ENCODE results near the gene RABGGTA.
A peak's percentile ranks its signal among the peaks of the same experiment; 100 is the strongest.

RABGGTA gene, protein sequence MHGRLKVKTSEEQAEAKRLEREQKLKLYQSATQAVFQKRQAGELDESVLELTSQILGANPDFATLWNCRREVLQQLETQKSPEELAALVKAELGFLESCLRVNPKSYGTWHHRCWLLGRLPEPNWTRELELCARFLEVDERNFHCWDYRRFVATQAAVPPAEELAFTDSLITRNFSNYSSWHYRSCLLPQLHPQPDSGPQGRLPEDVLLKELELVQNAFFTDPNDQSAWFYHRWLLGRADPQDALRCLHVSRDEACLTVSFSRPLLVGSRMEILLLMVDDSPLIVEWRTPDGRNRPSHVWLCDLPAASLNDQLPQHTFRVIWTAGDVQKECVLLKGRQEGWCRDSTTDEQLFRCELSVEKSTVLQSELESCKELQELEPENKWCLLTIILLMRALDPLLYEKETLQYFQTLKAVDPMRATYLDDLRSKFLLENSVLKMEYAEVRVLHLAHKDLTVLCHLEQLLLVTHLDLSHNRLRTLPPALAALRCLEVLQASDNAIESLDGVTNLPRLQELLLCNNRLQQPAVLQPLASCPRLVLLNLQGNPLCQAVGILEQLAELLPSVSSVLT

DNA sequence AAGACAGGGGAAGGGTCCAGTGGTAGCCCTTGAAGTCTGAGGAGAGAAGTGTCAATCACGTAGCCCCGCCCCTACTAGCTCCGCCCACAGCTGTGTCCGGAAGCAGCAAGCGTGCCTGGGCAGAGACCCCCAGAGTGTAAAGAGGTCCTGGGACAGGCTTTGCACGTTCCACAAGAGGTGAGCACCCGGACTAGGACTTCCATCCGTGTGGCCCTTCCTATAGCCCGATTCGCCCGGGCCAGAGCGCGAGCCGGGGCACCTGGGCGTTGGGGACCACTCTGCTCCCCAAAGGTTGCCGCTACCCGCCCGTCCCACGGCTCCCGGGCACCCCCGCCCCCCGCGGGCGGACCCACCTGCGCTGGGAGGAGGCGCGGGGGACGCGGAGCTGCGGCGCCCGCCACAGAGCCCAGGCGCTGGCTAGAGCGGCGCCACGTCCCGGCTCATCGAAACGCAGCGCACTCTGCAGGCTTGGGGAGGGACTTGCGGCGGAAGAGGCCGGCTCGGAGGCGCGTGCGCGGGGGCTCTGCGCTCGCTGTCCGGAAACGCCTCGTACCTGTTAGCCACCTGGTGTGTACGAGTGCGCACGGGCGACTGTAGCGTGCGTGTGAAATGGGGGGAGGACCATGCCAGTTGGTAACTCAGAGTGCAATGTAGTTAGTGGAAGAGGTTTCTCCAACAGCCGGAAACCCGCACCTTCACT is at the start of gene RABGGTA:
Gene RABGGTA, minus strand, starts transcription at position 464 of the 700 bp plus-strand sequence. CDS start 482 bp downstream, outside the sequence.
- DNase-seq = peak; percentile 94 to 98 (median 96)

DNA sequence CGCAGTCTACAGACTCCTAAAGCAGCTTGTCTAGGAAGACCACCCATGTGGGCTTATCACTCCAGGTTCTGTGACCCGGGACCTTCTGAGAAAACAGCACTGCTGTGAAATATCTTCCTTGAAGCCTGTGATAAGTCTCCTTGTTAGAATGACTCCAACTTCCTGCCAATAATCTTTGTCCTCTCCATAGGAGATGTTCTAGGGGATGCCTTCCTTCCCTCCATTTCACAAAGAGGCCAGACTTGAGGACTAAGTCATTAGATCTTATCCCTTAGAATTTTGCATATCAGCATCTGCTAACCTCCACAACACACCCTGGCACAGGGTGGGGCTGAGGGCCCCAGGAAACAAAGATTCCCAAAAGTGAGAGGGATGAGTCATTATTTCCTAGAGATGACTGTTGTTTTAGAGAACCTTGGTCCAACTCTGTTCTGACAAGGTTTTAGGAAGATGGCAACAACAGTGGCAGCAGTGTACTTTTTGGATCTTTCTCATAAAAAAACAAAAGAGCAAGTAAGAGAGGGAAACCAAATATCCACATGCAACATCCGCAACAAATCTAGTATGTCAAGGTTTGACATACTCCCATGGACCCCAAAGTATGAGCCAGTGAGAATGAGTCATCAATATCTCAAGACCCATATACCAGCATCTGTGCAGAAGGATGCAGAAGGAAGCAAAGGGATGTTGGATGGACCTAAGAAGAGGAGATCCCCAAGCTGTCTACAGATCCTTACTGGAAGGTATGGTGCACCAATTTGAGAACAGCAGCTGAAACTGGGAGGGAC is 45.9 kb upstream of the RABGGTA start:
- DNase-seq = no peak

DNA sequence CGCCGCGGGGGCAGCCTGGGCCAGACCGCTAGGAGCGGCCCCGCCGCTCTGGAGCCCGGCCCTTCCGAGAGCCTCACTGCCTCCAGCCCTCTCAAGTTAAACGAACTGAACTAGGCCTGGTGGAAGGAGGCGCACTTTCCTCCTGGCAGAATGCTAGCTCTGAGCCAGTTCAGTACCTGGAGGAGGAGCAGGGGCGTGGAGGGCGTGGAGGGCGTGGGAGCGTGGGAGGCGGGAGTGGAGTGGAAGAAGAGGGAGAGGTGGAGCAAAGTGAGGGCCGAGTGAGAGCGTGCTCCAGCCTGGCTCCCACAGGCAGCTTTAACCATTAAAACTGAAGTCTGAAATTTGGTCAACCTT is 45.2 kb upstream of the RABGGTA start:
- DNase-seq = no peak

DNA sequence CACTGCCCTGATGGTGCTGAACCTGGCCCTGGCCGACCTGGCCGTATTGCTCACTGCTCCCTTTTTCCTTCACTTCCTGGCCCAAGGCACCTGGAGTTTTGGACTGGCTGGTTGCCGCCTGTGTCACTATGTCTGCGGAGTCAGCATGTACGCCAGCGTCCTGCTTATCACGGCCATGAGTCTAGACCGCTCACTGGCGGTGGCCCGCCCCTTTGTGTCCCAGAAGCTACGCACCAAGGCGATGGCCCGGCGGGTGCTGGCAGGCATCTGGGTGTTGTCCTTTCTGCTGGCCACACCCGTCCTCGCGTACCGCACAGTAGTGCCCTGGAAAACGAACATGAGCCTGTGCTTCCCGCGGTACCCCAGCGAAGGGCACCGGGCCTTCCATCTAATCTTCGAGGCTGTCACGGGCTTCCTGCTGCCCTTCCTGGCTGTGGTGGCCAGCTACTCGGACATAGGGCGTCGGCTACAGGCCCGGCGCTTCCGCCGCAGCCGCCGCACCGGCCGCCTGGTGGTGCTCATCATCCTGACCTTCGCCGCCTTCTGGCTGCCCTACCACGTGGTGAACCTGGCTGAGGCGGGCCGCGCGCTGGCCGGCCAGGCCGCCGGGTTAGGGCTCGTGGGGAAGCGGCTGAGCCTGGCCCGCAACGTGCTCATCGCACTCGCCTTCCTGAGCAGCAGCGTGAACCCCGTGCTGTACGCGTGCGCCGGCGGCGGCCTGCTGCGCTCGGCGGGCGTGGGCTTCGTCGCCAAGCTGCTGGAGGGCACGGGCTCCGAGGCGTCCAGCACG is 44.6 kb upstream of the RABGGTA start:
- no peak for DNase-seq

DNA sequence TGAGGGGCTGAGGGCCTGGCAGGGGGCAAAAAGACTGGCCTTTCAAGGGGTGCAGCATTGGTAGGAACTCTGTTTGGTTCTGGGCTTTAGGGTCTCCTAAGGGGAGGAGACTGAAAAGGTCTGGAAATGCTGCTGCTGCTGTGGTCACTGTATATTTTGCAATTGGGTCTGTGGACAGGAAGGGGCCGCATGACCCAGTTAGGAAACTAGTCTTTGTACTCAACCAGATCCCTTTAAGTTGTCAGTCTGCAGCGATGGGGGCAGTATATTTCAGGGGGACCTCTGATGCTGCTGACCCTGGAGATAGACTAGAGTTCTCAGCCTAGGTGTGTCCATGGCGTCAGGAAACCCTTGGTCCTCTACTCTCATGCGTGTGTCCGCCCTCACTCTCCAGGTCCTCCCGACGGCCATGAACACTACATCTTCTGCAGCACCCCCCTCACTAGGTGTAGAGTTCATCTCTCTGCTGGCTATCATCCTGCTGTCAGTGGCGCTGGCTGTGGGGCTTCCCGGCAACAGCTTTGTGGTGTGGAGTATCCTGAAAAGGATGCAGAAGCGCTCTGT is 43.9 kb upstream of the RABGGTA start:
- no peak for DNase-seq

DNA sequence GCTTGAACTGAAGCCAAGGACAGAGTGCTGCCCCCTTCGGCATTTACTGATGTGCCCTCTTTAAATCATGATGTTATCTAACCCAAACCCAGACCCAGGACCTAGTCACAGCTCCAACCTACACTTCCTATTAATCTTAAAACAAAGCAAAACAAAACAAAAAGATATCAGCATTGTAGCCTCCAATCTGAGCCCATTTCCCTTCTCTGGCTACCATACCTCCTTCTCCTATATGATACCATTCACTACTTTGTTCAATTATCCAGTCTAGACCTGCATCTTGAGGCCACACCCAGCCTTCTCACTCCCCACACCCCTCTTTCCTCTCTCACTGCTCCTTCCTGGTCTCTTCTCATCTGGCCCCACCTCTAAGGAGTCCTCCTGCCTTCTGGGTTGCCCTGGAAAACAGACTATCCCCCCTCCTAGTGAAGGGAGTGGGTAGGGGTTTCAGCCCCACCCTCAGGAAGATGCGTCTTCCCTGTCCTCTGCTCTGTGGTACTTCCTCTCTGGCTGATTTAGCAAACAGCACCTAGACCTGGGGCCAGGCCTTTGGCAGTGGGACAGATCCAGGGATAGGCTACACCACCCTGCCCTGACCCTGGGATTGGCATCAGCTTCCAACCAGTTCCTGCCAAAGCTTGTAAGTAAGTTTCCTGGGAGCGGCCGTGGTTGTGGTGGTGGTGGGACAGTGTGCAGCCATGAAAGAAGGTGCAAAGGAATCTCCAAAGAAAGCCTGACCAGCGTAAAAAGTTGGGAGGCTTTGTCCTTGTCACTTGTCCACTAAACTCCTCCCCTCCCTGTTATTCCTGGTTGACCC is 43.2 kb upstream of the RABGGTA start:
- no peak for DNase-seq

DNA sequence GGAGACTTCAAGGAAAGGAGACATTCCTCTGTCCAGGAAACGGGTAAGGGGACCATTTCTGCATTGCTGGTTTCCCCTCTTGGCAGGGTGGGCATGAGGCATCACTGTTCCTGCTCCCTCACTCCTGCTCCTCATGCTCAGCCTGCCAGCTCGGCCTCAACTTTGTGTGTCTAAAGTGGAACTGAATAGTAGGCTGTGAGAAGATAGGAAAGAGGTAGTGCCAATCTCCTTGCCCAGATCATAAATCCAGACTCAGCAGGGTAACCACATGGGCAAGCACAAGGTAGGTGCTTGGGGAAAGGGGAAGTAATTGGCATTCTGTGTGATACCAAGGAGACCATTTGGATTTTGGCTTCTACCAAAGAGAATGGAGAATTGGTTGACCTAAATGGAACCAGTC is 42.5 kb upstream of the RABGGTA start:
- no peak for DNase-seq

DNA sequence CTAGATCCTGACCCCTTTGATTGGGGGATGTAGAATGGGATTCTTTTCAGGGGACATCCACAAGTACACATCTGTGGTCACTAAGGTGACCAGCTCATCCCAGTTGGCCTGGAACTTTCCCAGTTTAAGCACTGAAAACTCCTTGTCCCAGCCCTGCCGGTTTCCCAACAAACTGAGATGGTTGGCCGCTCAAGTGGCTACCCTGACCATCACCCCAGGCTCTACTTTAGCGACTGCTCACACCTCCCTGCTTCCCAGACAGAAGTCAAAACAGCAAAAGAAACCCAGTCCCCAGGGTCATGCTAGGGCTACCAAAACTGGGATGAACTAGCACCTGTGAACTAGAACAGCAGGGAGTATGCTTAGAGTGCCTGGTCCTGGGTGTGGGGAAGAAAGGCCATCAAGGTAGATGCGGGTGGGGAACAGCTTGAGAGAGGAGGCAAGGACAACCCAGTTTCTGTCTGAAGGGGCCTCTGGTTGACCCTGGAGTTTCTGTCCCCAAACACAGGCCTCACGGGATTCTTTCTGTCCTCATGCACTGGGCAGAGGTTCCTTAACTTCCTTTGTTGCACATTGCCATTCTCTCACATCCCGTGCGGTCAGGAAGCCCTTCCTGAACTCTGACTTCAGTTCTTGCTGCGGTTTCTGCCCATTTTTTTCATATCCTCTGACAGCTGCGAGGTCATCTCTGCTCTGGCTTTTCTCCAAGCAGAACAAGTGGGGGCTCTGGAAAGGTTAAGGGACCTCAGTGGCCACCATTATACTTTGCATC is 41.5 kb upstream of the RABGGTA start:
- DNase-seq = no peak

DNA sequence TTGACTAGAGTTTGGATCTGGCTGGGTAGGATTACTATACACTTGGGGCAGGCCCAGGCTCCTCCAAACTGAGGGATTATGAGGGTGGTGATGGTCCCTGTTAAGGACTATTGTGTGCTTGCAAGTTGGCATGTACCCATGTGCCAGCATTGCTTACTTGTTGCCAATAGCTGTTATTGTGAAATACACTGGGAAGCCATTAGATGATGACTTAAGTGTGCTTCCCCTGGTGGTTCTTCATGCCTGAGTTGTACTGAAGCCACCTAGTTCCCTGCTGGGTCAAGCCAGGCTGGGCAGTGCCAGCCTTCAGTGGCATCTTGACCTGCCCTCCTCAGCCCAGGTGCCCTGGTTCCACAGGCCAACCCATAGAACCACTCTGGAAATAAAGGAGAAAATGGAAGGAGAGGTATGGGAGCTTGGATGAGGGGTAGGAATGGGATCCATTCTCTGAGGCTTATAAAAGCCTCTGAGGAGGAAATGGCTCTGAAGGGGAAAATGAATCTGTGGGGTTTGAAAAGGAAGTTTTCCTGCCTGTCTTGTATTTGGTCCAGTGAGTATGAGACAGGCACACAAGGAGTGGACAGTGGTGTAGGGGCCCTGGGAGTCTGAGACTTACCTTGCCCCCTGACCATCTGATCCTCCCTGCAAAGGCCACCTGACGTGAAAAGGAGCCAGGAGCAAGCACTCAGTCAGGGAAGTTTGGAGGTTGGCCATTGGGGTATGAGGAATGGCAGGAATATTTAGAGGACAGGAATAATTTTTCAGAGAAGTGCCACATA is 40.6 kb upstream of the RABGGTA start:
- DNase-seq = peak in 1 of 3 experiments; percentile 52

DNA sequence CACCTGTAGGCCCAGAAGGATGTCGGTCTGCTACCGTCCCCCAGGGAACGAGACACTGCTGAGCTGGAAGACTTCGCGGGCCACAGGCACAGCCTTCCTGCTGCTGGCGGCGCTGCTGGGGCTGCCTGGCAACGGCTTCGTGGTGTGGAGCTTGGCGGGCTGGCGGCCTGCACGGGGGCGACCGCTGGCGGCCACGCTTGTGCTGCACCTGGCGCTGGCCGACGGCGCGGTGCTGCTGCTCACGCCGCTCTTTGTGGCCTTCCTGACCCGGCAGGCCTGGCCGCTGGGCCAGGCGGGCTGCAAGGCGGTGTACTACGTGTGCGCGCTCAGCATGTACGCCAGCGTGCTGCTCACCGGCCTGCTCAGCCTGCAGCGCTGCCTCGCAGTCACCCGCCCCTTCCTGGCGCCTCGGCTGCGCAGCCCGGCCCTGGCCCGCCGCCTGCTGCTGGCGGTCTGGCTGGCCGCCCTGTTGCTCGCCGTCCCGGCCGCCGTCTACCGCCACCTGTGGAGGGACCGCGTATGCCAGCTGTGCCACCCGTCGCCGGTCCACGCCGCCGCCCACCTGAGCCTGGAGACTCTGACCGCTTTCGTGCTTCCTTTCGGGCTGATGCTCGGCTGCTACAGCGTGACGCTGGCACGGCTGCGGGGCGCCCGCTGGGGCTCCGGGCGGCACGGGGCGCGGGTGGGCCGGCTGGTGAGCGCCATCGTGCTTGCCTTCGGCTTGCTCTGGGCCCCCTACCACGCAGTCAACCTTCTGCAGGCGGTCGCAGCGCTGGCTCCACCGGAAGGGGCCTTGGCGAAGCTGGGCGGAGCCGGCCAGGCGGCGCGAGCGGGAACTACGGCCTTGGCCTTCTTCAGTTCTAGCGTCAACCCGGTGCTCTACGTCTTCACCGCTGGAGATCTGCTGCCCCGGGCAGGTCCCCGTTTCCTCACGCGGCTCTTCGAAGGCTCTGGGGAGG is 39.5 kb upstream of the RABGGTA start, which contains the start of gene LTB4R:
Gene LTB4R, plus strand, starts transcription at position 857 of the 959 bp plus-strand sequence. CDS start 4,150 bp downstream, outside the sequence.
- DNase-seq = peak; percentile 85 to 97 (median 96)

DNA sequence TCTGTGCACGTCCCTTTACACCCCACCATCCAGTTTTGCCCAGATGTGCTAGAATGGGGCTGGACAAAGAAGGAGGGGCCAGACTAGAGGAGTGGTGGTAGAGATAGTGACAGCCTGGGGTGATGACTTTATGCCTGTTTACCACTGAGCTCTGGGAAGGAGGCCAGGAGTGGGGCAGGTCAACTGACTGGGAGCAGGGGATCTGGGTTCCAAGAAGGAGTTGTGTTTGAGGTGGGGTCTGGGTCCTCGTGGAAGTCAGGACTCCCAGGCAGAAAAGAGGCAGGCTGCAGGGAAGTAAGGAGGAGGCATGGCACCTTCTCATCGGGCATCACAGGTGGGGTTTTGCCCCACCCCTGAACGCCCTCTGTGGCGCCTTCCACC is 38.9 kb upstream of the RABGGTA start:
- no peak for DNase-seq

DNA sequence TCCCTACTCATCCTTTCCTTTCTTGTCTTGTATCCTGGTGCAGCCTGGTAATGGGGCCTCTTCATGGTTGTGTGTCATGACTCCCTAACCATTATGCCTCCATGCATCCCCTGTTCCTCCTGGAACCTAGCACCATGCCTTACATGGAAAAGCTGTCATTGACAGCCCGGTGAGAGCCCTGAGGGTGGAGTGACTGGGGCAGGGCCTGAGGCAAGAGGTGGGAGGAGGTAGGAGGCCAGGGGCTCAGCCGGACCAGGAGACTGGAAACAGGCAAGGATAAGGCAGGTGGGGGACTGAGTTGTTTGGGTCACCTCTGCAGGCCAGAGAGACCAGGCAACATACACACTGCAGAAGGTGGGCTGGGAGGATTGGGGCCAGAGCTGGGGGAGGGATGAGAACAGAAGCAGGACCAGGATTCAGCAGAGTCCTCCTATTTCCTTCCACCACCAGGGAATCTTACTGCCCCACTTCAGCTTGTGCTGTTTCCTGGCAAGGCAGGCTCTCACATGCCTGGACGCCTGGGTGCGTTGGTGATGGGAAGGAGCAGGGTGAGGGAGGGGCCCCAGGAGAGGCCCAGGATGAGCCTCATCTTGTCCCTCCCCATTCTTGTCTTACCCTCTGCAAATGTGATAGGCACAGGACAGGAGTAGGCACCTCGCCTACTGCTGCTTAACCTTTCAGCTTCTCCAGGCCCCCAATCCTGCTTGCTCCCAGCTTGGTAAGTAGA is 38.3 kb upstream of the RABGGTA start, which contains the start of gene LTB4R2:
Gene LTB4R2, plus strand, starts transcription at position 603 of the 727 bp plus-strand sequence. CDS start 525 bp downstream, outside the sequence.
- peak in 1 of 3 experiments; percentile 42 for DNase-seq

DNA sequence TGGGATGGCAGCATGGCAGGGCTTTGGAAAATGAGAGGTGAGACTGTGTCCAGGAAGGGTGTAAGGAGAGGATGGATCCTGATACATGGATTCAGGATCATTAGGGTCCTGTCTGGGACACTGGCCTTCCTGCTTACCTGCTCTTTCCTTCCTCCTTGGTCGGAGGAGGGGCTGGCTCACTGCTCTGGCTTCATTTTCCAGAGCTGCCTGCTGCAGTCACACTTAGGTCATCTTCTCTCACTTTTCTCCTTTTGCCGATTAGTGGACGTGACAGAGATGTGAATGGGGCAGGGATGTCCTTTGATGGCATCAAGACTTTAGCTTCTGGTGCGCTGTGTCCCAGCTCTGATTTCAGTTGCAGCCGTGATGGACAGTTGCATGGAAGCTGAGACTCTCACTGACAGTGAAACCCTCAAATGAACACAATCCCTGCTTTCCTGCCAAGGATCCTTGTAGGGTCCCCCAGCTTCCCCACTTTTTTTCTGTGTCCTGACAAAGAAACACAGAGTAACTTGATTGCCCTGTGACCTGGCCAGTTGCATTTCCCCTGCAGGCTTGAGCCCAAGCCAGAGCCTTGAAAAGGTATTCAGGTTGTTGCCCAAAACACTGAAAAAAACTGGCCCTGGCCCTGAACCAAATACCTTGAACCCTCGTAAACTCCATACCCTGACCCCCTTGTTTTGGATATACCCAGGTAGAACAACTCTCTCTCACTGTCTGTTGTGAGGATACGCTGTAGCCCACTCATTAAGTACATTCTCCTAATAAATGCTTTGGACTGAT is 37.1 kb upstream of the RABGGTA start:
- no peak for DNase-seq

DNA sequence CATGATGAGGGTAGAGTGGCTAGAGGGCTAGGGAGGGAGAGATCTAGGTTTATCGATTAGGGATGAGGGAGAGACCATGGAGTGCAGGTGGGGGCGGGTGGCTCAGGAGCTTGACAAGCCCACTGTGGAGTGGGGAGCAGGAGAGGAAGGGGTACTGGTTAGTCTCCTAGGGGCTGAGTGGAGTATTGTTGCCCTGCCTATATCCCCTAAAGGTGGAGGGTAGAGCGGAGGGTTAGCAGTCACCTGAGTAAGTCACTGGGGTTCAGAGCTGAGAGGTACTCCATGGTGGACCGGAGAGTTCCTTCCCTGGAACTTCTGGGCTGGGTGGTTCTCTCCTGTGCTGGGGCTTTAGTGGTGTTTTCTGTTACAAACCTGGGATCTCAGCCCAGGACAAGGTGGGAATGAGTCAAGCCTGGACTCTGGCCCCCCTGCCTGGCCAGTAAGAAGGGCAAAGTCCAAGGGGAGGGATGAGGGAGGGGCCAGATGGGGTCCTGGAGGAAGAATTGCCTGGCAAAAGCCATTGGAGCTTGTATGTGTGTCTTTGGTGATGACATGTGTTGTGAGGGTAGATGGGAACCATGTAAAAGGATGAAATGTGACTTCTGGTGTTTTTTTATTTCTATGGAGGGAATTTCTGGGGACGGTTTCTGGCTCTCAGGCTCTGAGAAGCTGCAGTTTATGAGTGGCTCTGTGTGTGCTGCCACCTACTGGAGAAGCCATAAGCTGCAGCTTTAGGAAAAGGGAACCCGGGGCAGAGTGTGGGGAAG is 36.4 kb upstream of the RABGGTA start, which contains the start of gene CIDEB:
Gene CIDEB, minus strand, starts transcription at position 403 of the 767 bp plus-strand sequence. Its CDS starts 119 bp downstream, at position 284.
- peak; percentile 46 to 68 (median 48) for DNase-seq

DNA sequence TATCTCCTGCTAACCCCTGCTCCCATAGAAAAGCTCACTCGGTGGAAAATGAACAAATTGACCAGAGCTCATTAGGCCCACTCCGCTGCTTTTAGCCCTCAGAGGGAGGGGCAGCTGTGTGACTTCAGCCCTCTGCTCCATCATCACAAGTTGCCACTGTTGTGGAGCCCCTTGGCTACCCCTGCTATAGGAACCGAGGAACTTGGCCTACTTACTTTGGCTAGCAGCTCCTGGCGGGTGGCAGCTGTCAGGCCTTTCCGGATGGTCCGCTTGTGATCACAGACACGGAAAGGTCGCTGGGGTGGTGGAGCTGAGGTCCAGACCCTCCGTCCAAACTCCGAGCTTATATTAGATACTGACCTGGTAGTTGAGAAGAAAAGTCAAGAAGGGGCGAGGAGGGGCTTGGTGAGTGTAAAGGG is 35.8 kb upstream of the RABGGTA start:
- no peak for DNase-seq

Measured in NCI-H1417 (cell line).